ENCODE data around the gene TMEM178B.

The TMEM178B gene

DNA sequence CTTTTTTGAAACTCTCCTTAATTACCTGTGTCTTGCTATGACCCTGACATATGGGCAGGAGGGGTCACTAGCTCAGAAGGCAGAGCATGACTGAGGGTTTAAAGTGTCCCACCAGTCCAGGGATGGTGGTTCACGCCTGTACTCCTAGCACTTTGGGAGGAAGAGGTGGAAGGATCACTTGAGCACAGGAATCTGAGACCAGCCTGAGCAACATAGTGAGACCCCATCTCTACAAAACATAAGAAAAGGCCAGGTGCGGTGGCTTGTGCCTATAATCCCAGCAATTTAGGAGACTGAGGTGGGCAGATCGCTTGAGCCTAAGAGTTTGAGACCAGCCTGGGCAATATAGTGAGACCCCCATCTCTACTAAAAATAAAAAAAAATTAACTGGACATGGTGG is 133.8 kb downstream of the TMEM178B start:
- no peak overlapping the region for H3K4me3 ChIP-seq (ENCODE audit: low read length)
- no peak for DNase-seq (ENCODE audit: low read depth)
- TF ChIP-seq, protein P1, sequence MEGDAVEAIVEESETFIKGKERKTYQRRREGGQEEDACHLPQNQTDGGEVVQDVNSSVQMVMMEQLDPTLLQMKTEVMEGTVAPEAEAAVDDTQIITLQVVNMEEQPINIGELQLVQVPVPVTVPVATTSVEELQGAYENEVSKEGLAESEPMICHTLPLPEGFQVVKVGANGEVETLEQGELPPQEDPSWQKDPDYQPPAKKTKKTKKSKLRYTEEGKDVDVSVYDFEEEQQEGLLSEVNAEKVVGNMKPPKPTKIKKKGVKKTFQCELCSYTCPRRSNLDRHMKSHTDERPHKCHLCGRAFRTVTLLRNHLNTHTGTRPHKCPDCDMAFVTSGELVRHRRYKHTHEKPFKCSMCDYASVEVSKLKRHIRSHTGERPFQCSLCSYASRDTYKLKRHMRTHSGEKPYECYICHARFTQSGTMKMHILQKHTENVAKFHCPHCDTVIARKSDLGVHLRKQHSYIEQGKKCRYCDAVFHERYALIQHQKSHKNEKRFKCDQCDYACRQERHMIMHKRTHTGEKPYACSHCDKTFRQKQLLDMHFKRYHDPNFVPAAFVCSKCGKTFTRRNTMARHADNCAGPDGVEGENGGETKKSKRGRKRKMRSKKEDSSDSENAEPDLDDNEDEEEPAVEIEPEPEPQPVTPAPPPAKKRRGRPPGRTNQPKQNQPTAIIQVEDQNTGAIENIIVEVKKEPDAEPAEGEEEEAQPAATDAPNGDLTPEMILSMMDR (conservative IDR thresholded peaks at IDR 0.05; ENCODE audit: low read depth, low read length) = no peak

DNA sequence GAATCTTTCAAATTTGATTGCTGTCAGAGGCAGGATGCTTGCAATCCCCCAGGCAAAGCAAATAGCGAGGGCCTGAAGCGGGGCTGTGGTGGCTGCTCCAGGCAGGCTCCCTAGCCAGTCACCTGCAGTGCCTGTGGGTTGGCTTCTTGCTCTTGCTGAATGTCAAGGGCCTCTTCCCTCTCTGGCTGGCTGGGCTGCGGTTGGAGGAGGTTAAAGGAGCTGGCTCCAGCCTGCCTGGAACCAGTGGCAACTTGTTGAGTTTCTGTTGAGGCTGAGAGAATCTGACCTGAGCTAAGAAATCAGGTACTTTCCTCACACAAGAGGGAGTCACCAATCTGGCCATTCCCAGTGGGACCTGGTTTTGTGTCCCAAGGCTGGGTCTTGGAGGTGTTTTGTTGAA is 134.7 kb downstream of the TMEM178B start:
- no peak overlapping the region for H3K4me3 ChIP-seq (ENCODE audit: low read length)
- no peak for DNase-seq (ENCODE audit: low read depth)
- TF ChIP-seq, protein P1 (conservative IDR thresholded peaks at IDR 0.05; ENCODE audit: low read depth, low read length) = no peak

- TF ChIP-seq, protein P1 (conservative IDR thresholded peaks at IDR 0.05; ENCODE audit: low read depth, low read length) = no peak
- no peak overlapping the region for H3K4me3 ChIP-seq (ENCODE audit: low read length)
- DNase-seq (ENCODE audit: low read depth) = no peak
These were observed 135.6 kb downstream of the TMEM178B start for GRCh38 chr7:141209454-141209853.

GRCh38 chr7:141210862-141211261 is 137.0 kb downstream of the TMEM178B start:
- TF ChIP-seq, protein P1 (conservative IDR thresholded peaks at IDR 0.05; ENCODE audit: low read depth, low read length) = no peak
- no peak for DNase-seq (ENCODE audit: low read depth)

GRCh38 chr7:141213226-141213625 is 139.4 kb downstream of the TMEM178B start:
- no peak for DNase-seq (ENCODE audit: low read depth)
- TF ChIP-seq, protein P1 (conservative IDR thresholded peaks at IDR 0.05; ENCODE audit: low read depth, low read length) = no peak

More at GRCh38 chr7:141210862-141211261, 137.0 kb downstream of the TMEM178B start:
- H3K4me3 ChIP-seq (ENCODE audit: low read length) = no peak overlapping the region

DNA sequence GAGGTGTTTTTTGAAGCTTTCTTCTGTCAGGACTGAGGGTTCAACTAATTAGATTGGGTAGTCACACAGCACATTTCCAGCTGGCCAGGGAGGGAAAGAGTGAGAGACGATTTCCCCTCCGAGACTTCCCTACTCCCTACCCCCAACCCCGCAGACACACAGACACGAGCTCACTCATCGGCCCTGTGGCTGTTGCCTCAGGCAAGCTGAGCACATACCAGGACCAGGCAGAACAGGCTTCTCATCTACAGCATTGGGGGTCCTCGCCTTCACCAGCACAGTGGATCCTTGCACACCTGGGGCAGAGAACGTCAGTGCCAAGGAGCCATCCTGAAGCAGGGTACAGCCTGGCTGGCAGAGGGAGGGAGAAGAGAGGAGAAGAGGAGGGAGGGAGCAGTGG is 144.1 kb downstream of the TMEM178B start:
- TF ChIP-seq, protein P1 (conservative IDR thresholded peaks at IDR 0.05; ENCODE audit: low read depth, low read length) = no peak
- no peak for DNase-seq (ENCODE audit: low read depth)
- no peak overlapping the region for H3K4me3 ChIP-seq (ENCODE audit: low read length)

More at GRCh38 chr7:141213226-141213625, 139.4 kb downstream of the TMEM178B start:
- H3K4me3 ChIP-seq (ENCODE audit: low read length) = no peak overlapping the region

DNA sequence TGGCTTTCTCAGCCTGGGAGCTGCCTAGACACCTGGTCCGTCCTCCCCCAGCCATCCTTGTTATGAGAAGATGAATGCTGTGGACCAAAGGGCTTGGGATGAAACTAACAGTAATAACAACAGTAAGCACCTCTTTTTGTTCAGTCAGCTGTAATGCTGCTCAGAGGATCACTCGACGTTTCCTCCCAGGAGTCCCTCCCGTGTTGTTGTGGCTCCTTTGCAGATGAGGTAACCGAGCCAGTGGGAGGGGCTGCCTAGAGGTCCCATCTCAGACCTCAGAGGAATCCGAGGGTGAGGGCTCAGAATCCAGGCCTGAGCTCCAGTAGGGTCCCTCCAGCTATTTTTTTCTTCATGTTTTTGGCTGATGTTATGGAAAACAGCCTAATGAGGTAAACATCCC is 145.1 kb downstream of the TMEM178B start:
- DNase-seq (ENCODE audit: low read depth) = no peak
- H3K4me3 ChIP-seq (ENCODE audit: low read length) = no peak overlapping the region
- TF ChIP-seq, protein P1 (conservative IDR thresholded peaks at IDR 0.05; ENCODE audit: low read depth, low read length) = no peak

All from retinal pigment epithelial cell (primary cell).